Chondrocyte (in vitro differentiated cells): ENCODE data around the gene CETN2. TPM values are rescaled to one million over a fixed set of nuclear protein-coding genes. Genes with fewer than 3 reads are reported as not detected.
"Not testable (repeated sequence)": the region's sequence is repeated elsewhere in the genome, so short reads cannot be mapped to it uniquely, and the experiment has no call there.

Experiments used
- DNase-seq: peaks from one replicate; pipeline ENCODE4 v3.0.0; 2021; ENCODE audit warnings: mixed read lengths, low spot score
- H3K27ac Mint-ChIP-seq: one replicate; pipeline ENCODE4 v1.8.0; 2021; ENCODE audit warnings: mild to moderate bottlenecking, moderate library complexity, mixed read lengths; ENCODE audit not compliant: unreplicated experiment
- H3K27me3 Mint-ChIP-seq: 2 replicates; pipeline ENCODE4 v1.8.0; 2021; ENCODE audit warnings: low read depth, mixed read lengths
- H3K36me3 Mint-ChIP-seq: 2 replicates; pipeline ENCODE4 v1.8.0; 2021; ENCODE audit warnings: low read depth, mixed read lengths
- H3K4me1 Mint-ChIP-seq: 2 replicates; pipeline ENCODE4 v1.8.0; 2021; ENCODE audit warnings: low read depth, mild to moderate bottlenecking, mixed read lengths
- H3K4me3 Mint-ChIP-seq: one replicate; pipeline ENCODE4 v1.8.0; 2021; ENCODE audit warnings: mild to moderate bottlenecking, moderate library complexity, mixed read lengths; ENCODE audit not compliant: unreplicated experiment
- H3K9me3 Mint-ChIP-seq: 2 replicates; pipeline ENCODE4 v1.8.0; 2021; ENCODE audit warnings: low read depth, mixed read lengths
- total RNA-seq: library from RNA; stranded (reverse); gene quantifications from 3 replicates; pipeline ENCODE4 v1.2.1, GENCODE V29; 2021
- TF ChIP-seq, protein P1 (sequence below): fragments of 200-600 bp; sonication (generic); IDR thresholded peaks from 2 replicates; pipeline ENCODE4 v1.5.0; 2021; ENCODE audit warnings: antibody characterized with exemption, mild to moderate bottlenecking, moderate library complexity

The CETN2 gene
- total RNA-seq, 1 donor from 2014 or later: 30.0 TPM

GRCh38 chrX:152845618-152846240 lies 15.2 kb upstream of the CETN2 start:
- Mint-ChIP-seq H3K4me1 (no peaks in the 10 kb centered on the region), H3K27ac (no peak overlapping the region), H3K9me3 (peaks cover 6% of the 10 kb centered on the region), H3K27me3 (no peaks in the 10 kb centered on the region), H3K4me3 (no peak overlapping the region), H3K36me3 (peaks cover 6% of the 10 kb centered on the region)
- TF ChIP-seq, protein P1, sequence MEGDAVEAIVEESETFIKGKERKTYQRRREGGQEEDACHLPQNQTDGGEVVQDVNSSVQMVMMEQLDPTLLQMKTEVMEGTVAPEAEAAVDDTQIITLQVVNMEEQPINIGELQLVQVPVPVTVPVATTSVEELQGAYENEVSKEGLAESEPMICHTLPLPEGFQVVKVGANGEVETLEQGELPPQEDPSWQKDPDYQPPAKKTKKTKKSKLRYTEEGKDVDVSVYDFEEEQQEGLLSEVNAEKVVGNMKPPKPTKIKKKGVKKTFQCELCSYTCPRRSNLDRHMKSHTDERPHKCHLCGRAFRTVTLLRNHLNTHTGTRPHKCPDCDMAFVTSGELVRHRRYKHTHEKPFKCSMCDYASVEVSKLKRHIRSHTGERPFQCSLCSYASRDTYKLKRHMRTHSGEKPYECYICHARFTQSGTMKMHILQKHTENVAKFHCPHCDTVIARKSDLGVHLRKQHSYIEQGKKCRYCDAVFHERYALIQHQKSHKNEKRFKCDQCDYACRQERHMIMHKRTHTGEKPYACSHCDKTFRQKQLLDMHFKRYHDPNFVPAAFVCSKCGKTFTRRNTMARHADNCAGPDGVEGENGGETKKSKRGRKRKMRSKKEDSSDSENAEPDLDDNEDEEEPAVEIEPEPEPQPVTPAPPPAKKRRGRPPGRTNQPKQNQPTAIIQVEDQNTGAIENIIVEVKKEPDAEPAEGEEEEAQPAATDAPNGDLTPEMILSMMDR: no peak
- DNase-seq: no peak

DNA sequence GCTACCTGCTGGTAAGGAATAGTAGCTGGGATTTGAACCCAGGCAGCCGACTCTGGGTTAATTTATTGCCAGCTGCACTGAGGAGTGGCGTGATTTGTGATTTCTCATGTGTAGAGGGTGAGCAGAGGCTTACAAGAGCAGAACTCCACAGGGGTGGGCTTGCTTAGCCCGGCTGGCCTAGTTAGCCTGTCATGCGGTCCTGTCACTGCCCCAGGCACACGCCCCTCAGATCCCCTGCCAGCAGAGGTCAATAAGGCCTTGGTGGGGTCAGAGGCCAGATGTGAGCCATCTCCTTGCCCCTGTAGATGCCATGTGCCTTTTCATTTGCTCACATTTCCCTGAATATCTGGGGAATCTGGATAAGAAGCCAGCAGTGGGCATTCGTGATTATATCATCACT lies 13.7 kb upstream of the CETN2 start:
- no peak overlapping the region for H3K27ac Mint-ChIP-seq
- H3K9me3 Mint-ChIP-seq: peaks cover 12% of the 10 kb centered on the region
- H3K4me1 Mint-ChIP-seq: no peaks in the 10 kb centered on the region

DNA sequence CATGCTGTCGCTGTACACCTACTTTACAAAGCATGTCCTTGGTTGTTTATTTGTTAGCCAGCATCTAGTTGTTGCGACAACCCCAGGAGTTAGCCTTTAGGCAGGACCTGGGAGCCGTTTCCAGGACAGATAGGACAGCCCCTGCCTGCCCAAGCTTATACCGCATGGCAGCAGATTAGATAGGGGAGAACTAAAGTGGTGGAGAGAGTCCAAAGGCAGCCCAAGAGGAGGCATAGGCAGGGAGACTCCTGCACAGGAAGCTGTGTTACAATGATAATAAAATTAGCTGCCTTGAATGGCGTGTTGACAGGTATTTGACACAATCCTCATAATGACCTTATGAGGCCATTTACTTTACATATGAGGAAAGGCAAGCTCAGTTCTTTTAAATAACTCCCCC lies 13.3 kb upstream of the CETN2 start:
- Mint-ChIP-seq H3K4me1 (no peaks in the 10 kb centered on the region), H3K27ac (no peak overlapping the region), H3K4me3 (no peak overlapping the region), H3K9me3 (peaks cover 16% of the 10 kb centered on the region), H3K36me3 (peaks cover 5% of the 10 kb centered on the region), H3K27me3 (no peaks in the 10 kb centered on the region)
- no peak for DNase-seq
- TF ChIP-seq, protein P1: no peak

More for the DNA sequence above, 13.7 kb upstream of the CETN2 start:
- no peaks in the 10 kb centered on the region for H3K27me3 Mint-ChIP-seq
- no peak overlapping the region for H3K4me3 Mint-ChIP-seq
- DNase-seq: no peak
- peaks cover 5% of the 10 kb centered on the region for H3K36me3 Mint-ChIP-seq
- TF ChIP-seq, protein P1: no peak

DNA sequence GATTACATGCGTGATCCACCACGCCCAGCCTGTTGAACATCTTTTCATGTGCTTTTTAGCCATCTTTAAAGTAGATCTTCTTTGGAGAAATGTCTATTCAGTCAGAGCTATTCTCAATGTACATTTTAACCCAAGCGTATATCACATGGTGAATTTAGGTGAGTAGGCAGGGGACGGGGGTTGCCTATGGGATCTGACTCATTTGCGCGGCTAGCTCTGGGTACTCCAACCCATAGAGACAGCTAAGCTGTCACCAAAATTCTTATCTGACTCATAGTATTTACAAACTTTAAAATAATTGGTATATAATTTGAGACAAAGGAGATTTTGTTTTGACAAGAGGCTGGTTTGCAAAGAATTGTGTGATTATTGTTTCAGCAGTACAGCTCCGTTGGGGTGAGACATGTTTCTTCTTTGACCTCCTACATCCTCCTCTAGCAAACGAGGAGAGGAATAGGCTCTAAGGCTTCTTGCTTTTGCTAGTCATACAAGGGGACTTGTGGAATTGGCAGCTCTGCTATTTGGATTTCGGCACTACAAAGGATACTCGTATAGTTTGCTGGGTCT lies 12.3 kb upstream of the CETN2 start:
- TF ChIP-seq, protein P1: no peak
- peaks cover 5% of the 10 kb centered on the region for H3K36me3 Mint-ChIP-seq
- no peaks in the 10 kb centered on the region for H3K27me3 Mint-ChIP-seq
- H3K9me3 Mint-ChIP-seq: peaks cover 21% of the 10 kb centered on the region
- H3K4me3 Mint-ChIP-seq: no peak overlapping the region
- no peaks in the 10 kb centered on the region for H3K4me1 Mint-ChIP-seq
- DNase-seq: no peak
- H3K27ac Mint-ChIP-seq: no peak overlapping the region

DNA sequence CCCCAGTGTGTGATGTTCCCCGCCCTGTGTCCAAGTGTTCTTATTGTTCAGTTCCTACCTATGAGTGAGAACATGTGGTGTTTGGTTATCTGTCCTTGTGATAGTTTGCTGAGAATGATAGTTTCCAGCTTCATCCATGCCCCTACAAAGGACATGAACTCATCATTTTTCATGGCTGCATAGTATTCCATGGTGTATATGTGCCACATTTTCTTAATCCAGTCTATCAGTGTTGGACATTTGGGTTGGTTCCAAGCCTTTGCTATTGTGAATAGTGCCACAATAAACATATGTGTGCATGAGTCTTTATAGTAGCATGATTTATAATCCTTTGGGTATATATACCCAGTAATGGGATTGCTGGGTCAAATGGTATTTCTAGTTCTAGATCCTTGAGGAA lies 4.9 kb upstream of the CETN2 start:
- peaks cover 19% of the 10 kb centered on the region for H3K4me1 Mint-ChIP-seq
- not testable (repeated sequence) for H3K27ac Mint-ChIP-seq, H3K4me3 Mint-ChIP-seq, DNase-seq, H3K27me3 Mint-ChIP-seq, H3K36me3 Mint-ChIP-seq
- H3K9me3 Mint-ChIP-seq: peaks cover 27% of the 10 kb centered on the region

DNA sequence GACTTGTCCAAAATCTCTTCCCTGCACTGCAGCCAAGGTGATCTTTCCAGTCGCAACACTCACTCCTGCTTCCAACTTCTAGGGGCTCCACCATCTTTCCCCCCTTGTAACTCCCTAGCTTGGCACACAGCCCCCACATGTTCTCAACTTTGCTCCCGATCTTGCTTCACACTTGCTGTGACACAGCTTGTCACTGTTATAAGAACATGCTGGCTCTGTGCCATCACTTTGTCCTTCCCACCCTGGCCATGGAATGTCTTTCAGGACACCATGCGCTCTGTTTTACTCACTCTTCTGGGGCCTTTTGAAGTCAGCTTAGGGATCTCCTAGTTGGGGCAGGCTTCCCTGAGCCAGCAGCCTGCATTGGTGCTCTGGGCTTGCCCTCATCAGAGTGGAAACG lies 2.8 kb upstream of the CETN2 start:
- peaks cover 18% of the 10 kb centered on the region for H3K9me3 Mint-ChIP-seq
- peak overlapping the region; percentile 30 for H3K27ac Mint-ChIP-seq
- H3K4me1 Mint-ChIP-seq: peaks cover 28% of the 10 kb centered on the region
- H3K4me3 Mint-ChIP-seq: no peak overlapping the region
- no peak for DNase-seq
- peaks cover 3% of the 10 kb centered on the region for H3K36me3 Mint-ChIP-seq
- TF ChIP-seq, protein P1: no peak
- H3K27me3 Mint-ChIP-seq: no peaks in the 10 kb centered on the region
